CD14-positive monocyte (primary cell): ENCODE measurements around the gene GLS. TPM values are rescaled to one million over a fixed set of nuclear protein-coding genes. Genes with fewer than 3 reads are reported as not detected.

ENCODE experiments used
- DNase-seq, 3 donors: peaks; one replicate each; pipeline ENCODE4 v3.0.0-alpha.2; 2011 to 2022
- H2AFZ ChIP-seq: 2 replicates; pipeline ENCODE4 v1.6.0; 2012; ENCODE audit warnings: mild to moderate bottlenecking, low read depth, low read length, inconsistent platforms; ENCODE audit not compliant: insufficient read depth, poor library complexity, severe bottlenecking
- H3K27ac ChIP-seq, 2 donors: 1 replicate in 1 of 2; 2 replicates in 1 of 2; pipeline ENCODE4 v1.5.1; 2012 to 2013; ENCODE audit warnings: low read length in 2 of 2, control low read depth in 1 of 2, inconsistent platforms in 1 of 2, low read depth in 1 of 2, mild to moderate bottlenecking in 1 of 2
- H3K27me3 ChIP-seq, 2 donors: one replicate each; pipeline versions ENCODE4 v1.6.0 to v1.6.1; 2011 to 2013; ENCODE audit warnings: low read length in 2 of 2; ENCODE audit not compliant: control insufficient read depth in 2 of 2, insufficient read depth in 2 of 2
- H3K36me3 ChIP-seq, 2 donors: replicated peaks in 1 of 2; 1 replicate in 1 of 2; 2 replicates in 1 of 2; pipeline versions ENCODE4 v1.5.1 to v1.6.1; 2012 to 2013; ENCODE audit warnings: low read length in 2 of 2, control low read depth in 1 of 2, inconsistent platforms in 1 of 2, mild to moderate bottlenecking in 1 of 2; ENCODE audit not compliant: insufficient read depth in 2 of 2, control insufficient read depth in 1 of 2
- H3K4me1 ChIP-seq, 2 donors: 1 replicate in 1 of 2; 2 replicates in 1 of 2; pipeline versions ENCODE4 v1.5.1 to v1.6.1; 2012 to 2013; ENCODE audit warnings: low read length in 2 of 2, control low read depth in 1 of 2, inconsistent platforms in 1 of 2, mild to moderate bottlenecking in 1 of 2, moderate library complexity in 1 of 2; ENCODE audit not compliant: insufficient read depth in 2 of 2, control insufficient read depth in 1 of 2
- H3K4me2 ChIP-seq: replicated peaks from 2 replicates; pipeline ENCODE3; 2012; ENCODE audit warnings: low read length, moderate library complexity, mild to moderate bottlenecking; ENCODE audit not compliant: poor library complexity, severe bottlenecking; ENCODE audit errors: extremely low read depth
- H3K4me3 ChIP-seq, 3 experiments: fragments of 200-600 bp in 1 of 3; sonication (generic) in 1 of 3; replicated peaks in 1 of 3; 1 replicate in 2 of 3; 2 replicates in 1 of 3; pipeline ENCODE4 v1.5.1; 2011 to 2013; ENCODE audit warnings: low read length in 3 of 3, mild to moderate bottlenecking in 3 of 3, control low read depth in 2 of 3, low read depth in 2 of 3, inconsistent platforms in 1 of 3, moderate library complexity in 1 of 3
- H3K79me2 ChIP-seq: 2 replicates; pipeline ENCODE4 v1.6.0; 2012; ENCODE audit warnings: mild to moderate bottlenecking, control low read depth, inconsistent platforms, low read length, moderate library complexity; ENCODE audit not compliant: insufficient read depth
- H3K9ac ChIP-seq: 2 replicates; pipeline ENCODE4 v1.6.0; 2017; ENCODE audit warnings: low read length, mild to moderate bottlenecking; ENCODE audit not compliant: insufficient read depth, poor library complexity, severe bottlenecking
- H3K9me3 ChIP-seq, 2 donors: replicated peaks in 1 of 2; 1 replicate in 1 of 2; 2 replicates in 1 of 2; pipeline versions ENCODE4 v1.5.1 to v1.6.1; 2012 to 2013; ENCODE audit warnings: low read length in 2 of 2, control low read depth in 1 of 2; ENCODE audit not compliant: control insufficient read depth in 1 of 2, insufficient read depth in 1 of 2
- H4K20me1 ChIP-seq: 2 replicates; pipeline ENCODE4 v1.6.0; 2012; ENCODE audit warnings: mild to moderate bottlenecking, low read length, control low read depth, moderate library complexity; ENCODE audit not compliant: insufficient read depth
- H3K27ac Mint-ChIP-seq, 7 donors: one replicate each; pipeline ENCODE4 v1.8.0; 2020; ENCODE audit warnings: mild to moderate bottlenecking in 7 of 7, mixed read lengths in 7 of 7, moderate library complexity in 6 of 7, inconsistent platforms in 2 of 7
- H3K27me3 Mint-ChIP-seq, 3 donors: one replicate each; pipeline ENCODE4 v1.8.0; 2021 to 2022; ENCODE audit warnings: low read depth in 3 of 3, mild to moderate bottlenecking in 3 of 3, mixed read lengths in 3 of 3, moderate library complexity in 3 of 3, inconsistent platforms in 1 of 3
- H3K36me3 Mint-ChIP-seq, 2 donors: one replicate each; pipeline ENCODE4 v1.8.0; 2020; ENCODE audit warnings: mixed read lengths in 2 of 2, inconsistent platforms in 1 of 2, mild to moderate bottlenecking in 1 of 2
- H3K4me1 Mint-ChIP-seq: one replicate; pipeline ENCODE4 v1.8.0; 2020; ENCODE audit warnings: mild to moderate bottlenecking, mixed read lengths
- H3K4me3 Mint-ChIP-seq, 2 donors: one replicate each; pipeline ENCODE4 v1.8.0; 2020; ENCODE audit warnings: mild to moderate bottlenecking in 2 of 2, mixed read lengths in 2 of 2, moderate library complexity in 1 of 2
- H3K9me3 Mint-ChIP-seq, 7 donors: one replicate each; pipeline ENCODE4 v1.8.0; 2020 to 2022; ENCODE audit warnings: mixed read lengths in 7 of 7, mild to moderate bottlenecking in 6 of 7, moderate library complexity in 6 of 7, inconsistent platforms in 2 of 7
- CTCF ChIP-seq: fragments of 200-600 bp; IDR thresholded peaks from one replicate; pipeline ENCODE4 v1.8.0; 2022; ENCODE audit warnings: antibody characterized with exemption, mild to moderate bottlenecking
- whole genome bisulfite sequencing: methylation state at CpG from one replicate; pipeline ENCODE4 v1.1.5; 2013; ENCODE audit warnings: missing lambda C conversion rate; ENCODE audit not compliant: insufficient coverage; 5-methylcytosine and 5-hydroxymethylcytosine counted together
- intact Hi-C, 2 donors: fragments of 100-400 bp; cut with micrococcal nuclease; formaldehyde crosslinking; loops; one replicate each; pipeline versions ENCODE4 v1.15.0 to v1.15.1; 2023
- polyA plus RNA-seq, 3 donors: library from polyadenylated mRNA; depleted of rRNA in 1 of 3; unstranded in 2 of 3; stranded (reverse) in 1 of 3; fragments of 300-500 nt in 2 of 3; fragments of >200 nt in 1 of 3; fragmentation: Illumina TruSeq in 2 of 3; gene quantifications; 1 replicate in 2 of 3; 2 replicates in 1 of 3; pipeline ENCODE4 v1.2.3, GENCODE V29; 2012 to 2021

GLS gene
- polyA plus RNA-seq, 3 donors = 6.0 to 29.5 (median 9.0) TPM

GRCh38 chr2:190891889-190892288, 11.3 kb downstream of the GLS start:
- Mint-ChIP-seq H3K27ac (peak overlapping the region in 6 of 7 donors; percentile 37 to 87 (median 70)), H3K4me3 (no peak overlapping the region), H3K36me3 (peaks cover 13 to 17% of the 10 kb centered on the region in 2 donors), H3K4me1 (peaks cover 33% of the 10 kb centered on the region), H3K9me3 (no peaks in the 10 kb centered on the region), H3K27me3 (no peaks in the 10 kb centered on the region)
- no CpG with 5 or more reads among the region's 1 CpG for WGBS
- H3K9ac ChIP-seq = no peak overlapping the region
- no peak overlapping the region for H2AFZ ChIP-seq
- peaks cover 79% of the 10 kb centered on the region for H4K20me1 ChIP-seq
- H3K4me1 ChIP-seq = peaks cover 4 to 30% of the 10 kb centered on the region in 2 donors
- H3K27ac ChIP-seq = no peak overlapping the region
- no peak overlapping the region for H3K4me3 ChIP-seq
- peak overlapping the region; percentile 24 for H3K4me2 ChIP-seq
- H3K9me3 ChIP-seq = no peaks in the 10 kb centered on the region
- H3K36me3 ChIP-seq = peaks cover 12 to 29% of the 10 kb centered on the region in 2 donors
- no peak for TF ChIP-seq CTCF
- DNase-seq = peak in 2 of 3 donors; percentile 11 to 20
- H3K79me2 ChIP-seq = peaks cover 76% of the 10 kb centered on the region
- intact Hi-C loops = no loop called here
- no peaks in the 10 kb centered on the region for H3K27me3 ChIP-seq

GRCh38 chr2:190893157-190893556, 12.5 kb downstream of the GLS start:
- Histone ChIP-seq H3K9me3 (no peaks in the 10 kb centered on the region), H3K27ac (no peak overlapping the region), H3K79me2 (peaks cover 64% of the 10 kb centered on the region), H4K20me1 (peaks cover 67% of the 10 kb centered on the region), H3K4me2 (no peak overlapping the region), H2AFZ (no peak overlapping the region), H3K36me3 (peaks cover 12 to 40% of the 10 kb centered on the region in 2 donors), H3K9ac (no peak overlapping the region), H3K4me3 (no peak overlapping the region), H3K4me1 (peaks cover 4 to 18% of the 10 kb centered on the region in 2 donors), H3K27me3 (no peaks in the 10 kb centered on the region)
- intact Hi-C loops = no loop called here
- peaks cover 25% of the 10 kb centered on the region for H3K4me1 Mint-ChIP-seq
- H3K27me3 Mint-ChIP-seq = no peaks in the 10 kb centered on the region
- DNase-seq = no peak
- H3K4me3 Mint-ChIP-seq = no peak overlapping the region
- TF ChIP-seq CTCF = no peak
- peaks cover 14 to 20% of the 10 kb centered on the region in 2 donors for H3K36me3 Mint-ChIP-seq
- H3K27ac Mint-ChIP-seq = no peak overlapping the region
- H3K9me3 Mint-ChIP-seq = no peaks in the 10 kb centered on the region
